OCI-LY7 (cell line): ENCODE data around the gene KCNH6. TPM values are rescaled to one million over a fixed set of nuclear protein-coding genes. Genes with fewer than 3 reads are reported as not detected.

ENCODE experiments used
- BruUV-seq: library from RNA; stranded (reverse); fragments of 400-500 nt; replicated peaks from 2 replicates; lab custom pipeline; 2021; lab: Mats Ljungman, UMichigan
- CTCF ChIA-PET: fragments of 300-600 bp; sonication (Branson Sonifier 250); formaldehyde crosslinking; loops from one replicate; lab custom pipeline; 2022; ENCODE audit warnings: antibody characterized with exemption; ENCODE audit not compliant: unreplicated experiment; lab: Charles Lee
- POLR2A ChIA-PET: fragments of 300-600 bp; sonication (Branson Sonifier 250); formaldehyde crosslinking; loops from one replicate; lab custom pipeline; 2022; ENCODE audit warnings: antibody characterized with exemption; lab: Charles Lee
- DNase-seq: peaks from one replicate; pipeline ENCODE4 v3.0.0-alpha.2; 2015; ENCODE audit warnings: low spot score
- H2AFZ ChIP-seq: fragments of 200-600 bp; sonication (generic), shearing (Covaris generic); 2 replicates; pipeline ENCODE4 v1.6.1; 2014; ENCODE audit warnings: mild to moderate bottlenecking, antibody characterized with exemption, low read length, moderate library complexity
- H3K27ac ChIP-seq: fragments of 200-600 bp; sonication (generic); 2 replicates; pipeline ENCODE4 v1.5.1; 2014; ENCODE audit warnings: mixed run types, low read depth, mild to moderate bottlenecking, moderate library complexity, low read length, inconsistent platforms; ENCODE audit not compliant: poor library complexity, severe bottlenecking
- H3K36me3 ChIP-seq: fragments of 200-600 bp; sonication (generic); 2 replicates; pipeline ENCODE4 v1.6.1; 2014; ENCODE audit warnings: mild to moderate bottlenecking, antibody characterized with exemption, low read length, moderate library complexity, mixed read lengths; ENCODE audit not compliant: insufficient read depth
- H3K4me1 ChIP-seq: fragments of 200-600 bp; sonication (generic); 2 replicates; pipeline ENCODE4 v1.5.1; 2014; ENCODE audit warnings: mild to moderate bottlenecking, low read length; ENCODE audit not compliant: insufficient read depth, poor library complexity, severe bottlenecking
- H3K4me2 ChIP-seq: fragments of 200-600 bp; sonication (generic); 2 replicates; pipeline ENCODE4 v1.6.1; 2014; ENCODE audit warnings: mild to moderate bottlenecking, low read length
- H3K4me3 ChIP-seq: fragments of 200-600 bp; sonication (generic); 2 replicates; pipeline ENCODE4 v1.5.1; 2014; ENCODE audit warnings: mild to moderate bottlenecking, low read depth, low read length; ENCODE audit not compliant: poor library complexity, severe bottlenecking
- H3K79me2 ChIP-seq: fragments of 200-600 bp; sonication (generic); 2 replicates; pipeline ENCODE4 v1.6.1; 2016; ENCODE audit warnings: low read depth, mild to moderate bottlenecking, low read length, moderate library complexity, mixed read lengths; ENCODE audit not compliant: insufficient read depth
- H3K9me2 ChIP-seq: fragments of 200-600 bp; sonication (generic); 2 replicates; pipeline ENCODE4 v1.6.1; 2016; ENCODE audit warnings: mild to moderate bottlenecking, low read length, mixed read lengths; ENCODE audit not compliant: insufficient read depth
- H3K9me3 ChIP-seq: fragments of 200-600 bp; sonication (generic); 2 replicates; pipeline ENCODE4 v1.6.1; 2014; ENCODE audit warnings: mild to moderate bottlenecking, mixed run types, low read length, mixed read lengths
- H4K20me1 ChIP-seq: fragments of 200-600 bp; sonication (generic); 2 replicates; pipeline ENCODE4 v1.6.1; 2014; ENCODE audit warnings: mild to moderate bottlenecking, antibody characterized with exemption, low read length, moderate library complexity, mixed read lengths; ENCODE audit not compliant: insufficient read depth
- CTCF ChIP-seq: fragments of 200-600 bp; sonication (generic); conservative IDR thresholded peaks from 2 replicates; pipeline ENCODE4 v1.5.1; 2014; ENCODE audit warnings: mild to moderate bottlenecking, antibody characterized with exemption, low read length, moderate library complexity, mixed read lengths
- EZH2phosphoT487 ChIP-seq: fragments of 200-600 bp; sonication (generic); IDR thresholded peaks from 2 replicates; pipeline ENCODE4 v1.6.1; 2018; ENCODE audit warnings: low read depth, borderline replicate concordance, mild to moderate bottlenecking, mixed run types, antibody characterized with exemption, low read length, moderate library complexity, mixed read lengths
- intact Hi-C: fragments of 100-400 bp; cut with micrococcal nuclease; formaldehyde crosslinking; loops from one replicate; pipeline ENCODE4 v1.10.0; 2022; ENCODE audit not compliant: unreplicated experiment
- total RNA-seq, 2 experiments: library from RNA; depleted of rRNA in 1 of 2; stranded (reverse); fragments of >200 nt in 1 of 2; shearing (Covaris generic) in 1 of 2; gene quantifications; 2 replicates each; pipeline ENCODE4 v1.2.3, GENCODE V29; 2014 to 2022

The KCNH6 gene
- total RNA-seq, 2 experiments from 2014 or later, result not detected

DNA sequence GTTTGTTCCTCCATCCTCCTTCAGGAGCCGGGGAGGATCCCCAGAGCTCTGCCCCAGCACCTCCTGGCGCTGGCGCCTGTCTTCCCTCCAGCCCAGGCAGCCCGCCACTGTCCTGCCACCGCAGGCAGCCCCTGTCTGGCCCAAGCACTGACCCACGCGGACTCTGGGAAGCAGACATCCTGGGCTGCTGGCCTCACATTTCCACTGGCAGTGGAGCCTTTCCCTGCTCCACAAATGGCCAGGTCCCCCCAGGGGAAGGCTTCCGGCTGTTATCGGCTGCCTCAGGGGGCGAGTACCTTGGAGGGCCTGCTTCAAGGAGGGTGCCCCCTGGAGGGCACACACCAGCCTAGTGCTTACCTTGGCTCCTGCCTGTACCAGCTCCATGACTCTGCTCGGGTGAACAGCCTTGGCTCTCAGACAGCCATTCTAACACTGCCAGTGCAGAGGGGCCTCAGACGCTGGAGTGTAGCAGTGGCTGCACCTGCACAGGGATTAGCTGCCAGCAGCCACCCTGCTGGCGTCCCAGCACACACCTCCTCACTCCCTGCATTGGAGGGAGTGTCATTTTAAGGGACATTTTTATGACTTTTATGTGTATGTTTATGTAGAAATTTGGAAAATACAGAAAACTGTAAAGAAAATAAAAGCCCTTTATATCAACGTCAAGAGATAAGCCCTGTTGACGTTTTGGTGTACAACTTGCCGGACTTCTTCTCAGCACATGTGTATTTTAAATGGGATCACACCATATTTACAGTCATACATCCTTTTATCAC lies 25.3 kb upstream of the KCNH6 start:
- peak; percentile 59 for DNase-seq
- H3K79me2 ChIP-seq, result no peaks in the 10 kb centered on the region

GRCh38 chr17:63498626-63499195 lies 24.4 kb upstream of the KCNH6 start:
- H2AFZ ChIP-seq, result no peak overlapping the region
- H3K79me2 ChIP-seq, result no peaks in the 10 kb centered on the region
- H3K4me1 ChIP-seq, result no peaks in the 10 kb centered on the region
- no TSS peak for BruUV-seq
- no peak overlapping the region for H3K27ac ChIP-seq
- POLR2A ChIA-PET, result no interaction called here
- H3K4me3 ChIP-seq, result no peak overlapping the region
- intact Hi-C loops, result no loop called here
- no peaks in the 10 kb centered on the region for H3K9me3 ChIP-seq
- H3K36me3 ChIP-seq, result no peaks in the 10 kb centered on the region
- CTCF ChIA-PET, result interaction anchor here (0.5 kb wide), 1 partner anchor 45 kb away, joined by 3 read pairs; no protein-coding TSS in a partner anchor
- H3K4me2 ChIP-seq, result no peak overlapping the region
- no peak for TF ChIP-seq CTCF
- TF ChIP-seq EZH2phosphoT487, result no peak
- DNase-seq, result no peak
- H3K9me2 ChIP-seq, result no peaks in the 10 kb centered on the region
- H4K20me1 ChIP-seq, result no peaks in the 10 kb centered on the region

More for the DNA sequence above, 25.3 kb upstream of the KCNH6 start:
- TF ChIP-seq EZH2phosphoT487 (no peak), CTCF (peak; percentile 73)
- Histone ChIP-seq H3K27ac (no peak overlapping the region), H3K9me2 (no peaks in the 10 kb centered on the region), H3K36me3 (no peaks in the 10 kb centered on the region), H2AFZ (no peak overlapping the region), H3K4me3 (no peak overlapping the region), H4K20me1 (no peaks in the 10 kb centered on the region), H3K4me2 (no peak overlapping the region), H3K9me3 (no peaks in the 10 kb centered on the region), H3K4me1 (no peaks in the 10 kb centered on the region)
- intact Hi-C loops, result no loop called here
- BruUV-seq, result no TSS peak
- POLR2A ChIA-PET, result no interaction called here
- CTCF ChIA-PET, result interaction anchor here (0.5 kb wide), 1 partner anchor 46 kb away, joined by 3 read pairs; no protein-coding TSS in a partner anchor
